Karpas-422 (cell line): Measurements from ENCODE around the gene C1orf115. TPM values are rescaled to one million over a fixed set of nuclear protein-coding genes. Genes with fewer than 3 reads are reported as not detected.
"Not testable (repeated sequence)": the region's sequence is repeated elsewhere in the genome, so short reads cannot be mapped to it uniquely, and the experiment has no call there.

Experiments
- DNase-seq: peaks from one replicate; pipeline ENCODE4 v3.0.0-alpha.2; 2015
- H2AFZ ChIP-seq: fragments of 200-600 bp; sonication (generic); 2 replicates; pipeline ENCODE4 v1.6.1; 2014; ENCODE audit warnings: antibody characterized with exemption, low read length, mixed read lengths
- H3K27ac ChIP-seq: fragments of 200-600 bp; sonication (generic); 2 replicates; pipeline ENCODE4 v1.5.1; 2014; ENCODE audit warnings: mild to moderate bottlenecking, low read length, moderate library complexity
- H3K27me3 ChIP-seq: fragments of 200-600 bp; sonication (generic); 2 replicates; pipeline ENCODE4 v1.6.1; 2014; ENCODE audit warnings: low read length, mixed read lengths
- H3K36me3 ChIP-seq: fragments of 200-600 bp; sonication (generic); 2 replicates; pipeline ENCODE4 v1.6.1; 2014; ENCODE audit warnings: low read length, mixed read lengths; ENCODE audit not compliant: insufficient read depth
- H3K4me1 ChIP-seq: fragments of 200-600 bp; sonication (generic); 2 replicates; pipeline ENCODE4 v1.6.1; 2014; ENCODE audit warnings: mild to moderate bottlenecking, low read length, mixed read lengths
- H3K4me2 ChIP-seq: fragments of 200-600 bp; sonication (generic); 2 replicates; pipeline ENCODE4 v1.6.1; 2014; ENCODE audit warnings: low read length, low read depth, mild to moderate bottlenecking; ENCODE audit not compliant: poor library complexity, severe bottlenecking
- H3K4me3 ChIP-seq: fragments of 200-600 bp; sonication (generic); 2 replicates; pipeline ENCODE4 v1.5.1; 2014; ENCODE audit warnings: mild to moderate bottlenecking, antibody characterized with exemption, low read length, mixed read lengths
- H3K79me2 ChIP-seq: fragments of 200-600 bp; sonication (generic); 2 replicates; pipeline ENCODE4 v1.6.1; 2014; ENCODE audit warnings: mild to moderate bottlenecking, low read length, mixed read lengths
- H3K9ac ChIP-seq: fragments of 200-600 bp; sonication (generic); 2 replicates; pipeline ENCODE4 v1.6.0; 2014; ENCODE audit warnings: low read length
- H3K9me2 ChIP-seq: fragments of 200-600 bp; sonication (generic), shearing (Covaris generic); replicated peaks from 2 replicates; pipeline ENCODE4 v1.6.0; 2014; ENCODE audit warnings: mild to moderate bottlenecking, low read length, moderate library complexity; ENCODE audit not compliant: insufficient read depth
- H3K9me3 ChIP-seq: fragments of 300-700, 200-600 bp; sonication (generic); 2 replicates; pipeline ENCODE4 v1.6.1; 2014; ENCODE audit warnings: low read length, mixed read lengths
- H4K20me1 ChIP-seq: fragments of 200-600 bp; sonication (generic); 2 replicates; pipeline ENCODE4 v1.6.1; 2014; ENCODE audit warnings: mild to moderate bottlenecking, antibody characterized with exemption, low read length, low read depth; ENCODE audit not compliant: insufficient read depth
- total RNA-seq: library from RNA; depleted of rRNA; stranded (reverse); fragments of >200 nt; shearing (Covaris generic); gene quantifications from 2 replicates; pipeline ENCODE4 v1.2.3, GENCODE V29; 2014; ENCODE audit warnings: low replicate concordance

C1orf115 gene
- total RNA-seq, 1 experiment from 2014 or later = not detected

DNA sequence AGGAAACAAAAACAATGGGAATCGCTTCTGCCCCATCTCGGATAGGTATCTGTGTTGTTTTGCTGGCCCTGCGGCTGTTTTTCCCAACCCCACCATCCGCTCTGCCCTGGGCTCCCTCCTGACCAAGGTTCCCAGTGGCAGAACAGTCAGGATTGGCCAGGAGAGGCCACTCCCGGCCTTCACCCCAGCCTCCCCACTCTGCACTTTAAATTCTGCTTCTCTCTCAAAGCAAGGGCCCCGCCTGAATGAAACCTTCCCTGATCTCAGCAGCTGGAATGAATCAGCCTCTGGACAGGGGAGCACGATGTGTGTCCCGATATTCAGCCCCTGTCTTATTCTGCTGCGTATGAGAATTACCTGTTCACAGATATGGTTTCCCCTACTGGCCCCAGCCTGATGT, 16.3 kb downstream of the C1orf115 start:
- Histone ChIP-seq H3K9me2 (no peaks in the 10 kb centered on the region), H3K9me3 (no peaks in the 10 kb centered on the region), H3K9ac (peak overlapping the region; percentile 61), H3K27me3 (no peaks in the 10 kb centered on the region), H3K79me2 (no peaks in the 10 kb centered on the region), H4K20me1 (no peaks in the 10 kb centered on the region), H3K4me2 (peak overlapping the region; percentile 50), H3K4me3 (peak overlapping the region; percentile 26; the same call in 1 of the 2 replicates), H3K36me3 (no peaks in the 10 kb centered on the region), H3K27ac (peak overlapping the region; percentile 96), H3K4me1 (peaks cover 97% of the 10 kb centered on the region), H2AFZ (0 out of 2 replicates have a peak overlapping the region, but pooled peaks have one; percentile 14)
- DNase-seq = no peak

DNA sequence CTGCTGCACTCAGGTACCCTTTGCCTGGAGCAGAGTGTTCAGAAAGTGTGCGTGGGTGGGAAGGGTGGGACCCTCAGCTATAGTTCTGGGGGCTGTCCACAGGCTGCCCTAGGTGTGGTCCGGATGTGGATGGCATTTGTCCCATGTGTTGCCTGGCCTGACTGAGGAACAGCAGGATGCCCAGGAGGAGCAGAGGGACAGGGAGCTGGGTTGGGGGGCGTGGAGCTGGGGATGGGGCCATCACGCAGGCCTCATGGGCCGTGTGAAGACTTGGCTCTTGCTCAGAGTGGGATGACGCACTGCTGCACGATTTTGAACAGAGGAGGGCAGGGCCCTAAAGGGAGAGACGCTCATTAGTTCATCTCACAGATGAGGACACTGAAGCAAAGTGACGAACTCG, 17.0 kb downstream of the C1orf115 start:
- Histone ChIP-seq H3K4me2 (peak overlapping the region; percentile 50), H3K27ac (peak overlapping the region; percentile 96), H4K20me1 (no peaks in the 10 kb centered on the region), H3K9me2 (no peaks in the 10 kb centered on the region), H3K79me2 (no peaks in the 10 kb centered on the region), H3K36me3 (no peaks in the 10 kb centered on the region), H3K9me3 (no peaks in the 10 kb centered on the region), H3K9ac (peak overlapping the region; percentile 61), H3K4me1 (peaks cover 97% of the 10 kb centered on the region), H2AFZ (no peak overlapping the region), H3K27me3 (no peaks in the 10 kb centered on the region), H3K4me3 (peak overlapping the region; percentile 36; the same call in 1 of the 2 replicates)
- DNase-seq = no peak

DNA sequence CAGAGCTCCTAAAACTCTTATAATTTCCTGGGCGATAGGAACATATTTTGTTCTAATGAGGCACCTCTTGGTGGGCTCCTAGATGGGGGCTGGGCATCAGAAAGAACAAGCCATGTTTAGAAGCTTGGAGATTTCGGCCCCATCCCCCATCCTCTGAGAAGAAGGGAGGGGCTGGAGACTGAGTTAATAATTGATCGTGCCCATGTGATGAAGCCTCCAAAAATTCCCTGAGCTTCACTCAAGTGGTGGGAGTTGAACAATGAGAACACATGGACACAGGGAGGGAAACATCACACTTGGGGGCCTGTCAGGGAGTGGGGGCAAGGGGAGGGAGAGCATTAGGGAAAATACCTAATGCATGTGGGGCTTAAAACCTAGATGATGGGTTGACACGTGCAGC, 18.1 kb downstream of the C1orf115 start:
- Histone ChIP-seq H3K36me3 (no peaks in the 10 kb centered on the region), H3K4me2 (peak overlapping the region; percentile 71), H3K27ac (peak overlapping the region; percentile 96), H3K4me1 (peaks cover 97% of the 10 kb centered on the region), H3K9me3 (no peaks in the 10 kb centered on the region), H3K79me2 (no peaks in the 10 kb centered on the region), H4K20me1 (no peaks in the 10 kb centered on the region), H2AFZ (no peak overlapping the region), H3K4me3 (no peak overlapping the region), H3K27me3 (no peaks in the 10 kb centered on the region), H3K9ac (peak overlapping the region; percentile 61; the same call in 1 of the 2 replicates), H3K9me2 (no peaks in the 10 kb centered on the region)
- no peak for DNase-seq

DNA sequence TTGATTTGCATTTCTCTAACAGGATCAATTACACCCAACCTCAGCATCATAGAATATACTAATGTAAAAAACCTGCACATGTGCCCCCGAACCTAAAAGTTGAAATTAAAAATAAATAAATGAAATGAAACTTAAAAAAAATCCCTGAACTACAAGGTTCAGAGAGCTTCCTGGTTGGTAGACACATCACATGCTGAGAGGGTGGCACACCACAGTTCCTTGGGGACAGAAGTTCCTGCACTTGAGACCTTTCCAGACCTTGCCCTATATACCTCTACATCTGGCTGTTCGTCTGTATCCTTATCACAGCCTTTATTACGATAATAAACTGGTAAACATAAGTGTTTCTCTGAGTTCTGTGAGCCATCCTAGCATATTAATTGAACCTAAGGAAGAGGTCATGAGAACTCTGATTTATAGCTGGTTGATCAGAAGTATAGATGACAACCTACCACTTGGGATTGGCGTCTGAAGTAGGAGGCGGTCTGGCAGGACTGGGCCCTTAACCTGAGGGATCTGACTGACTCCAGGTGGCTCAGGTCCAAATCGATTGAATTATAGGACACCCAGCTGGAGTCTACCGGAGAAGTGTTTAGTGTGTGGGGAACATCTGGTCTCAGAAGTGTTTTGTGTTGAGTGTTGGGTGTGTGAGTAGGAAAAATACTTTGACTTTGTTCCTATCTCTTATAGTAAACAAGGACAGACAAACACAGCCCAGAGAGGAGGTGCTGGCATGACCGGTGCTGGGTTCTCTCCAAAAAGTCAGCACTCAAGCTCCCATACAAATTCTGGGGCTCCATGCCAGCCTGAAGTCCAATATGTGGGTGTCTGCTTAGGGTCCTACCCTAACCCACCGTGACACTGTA, 19.0 kb downstream of the C1orf115 start:
- peak; percentile 87 for DNase-seq
- peak overlapping the region; percentile 10; the same call in 1 of the 2 replicates for H3K4me3 ChIP-seq
- peak overlapping the region; percentile 24 for H2AFZ ChIP-seq

DNA sequence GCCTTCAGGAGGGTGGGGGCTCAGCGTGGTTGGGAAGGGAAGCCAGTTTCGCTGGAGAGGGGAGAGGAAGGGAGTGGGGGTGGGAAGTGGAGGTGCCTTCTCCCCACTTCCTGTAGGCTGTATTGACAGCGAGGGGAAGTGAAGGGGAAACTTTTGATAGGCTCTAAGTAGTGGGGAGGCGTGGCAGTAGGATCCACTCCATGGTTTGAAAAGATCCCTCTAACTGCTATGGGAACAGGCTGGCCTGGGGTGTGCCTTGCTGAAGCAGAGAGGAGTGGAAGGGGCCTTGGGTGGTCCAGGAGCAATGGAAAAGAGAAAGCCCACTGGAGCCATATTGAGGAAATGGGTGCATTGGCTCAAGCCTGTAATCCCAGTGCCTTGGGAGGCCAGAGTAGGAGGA, 20.2 kb downstream of the C1orf115 start:
- Histone ChIP-seq H3K27me3 (no peaks in the 10 kb centered on the region), H3K4me2 (peak overlapping the region; percentile 71), H3K9ac (peak overlapping the region; percentile 71), H3K36me3 (no peaks in the 10 kb centered on the region), H2AFZ (no peak overlapping the region), H3K4me3 (no peak overlapping the region), H3K27ac (peak overlapping the region; percentile 96), H3K9me2 (no peaks in the 10 kb centered on the region), H4K20me1 (no peaks in the 10 kb centered on the region), H3K4me1 (peaks cover 84% of the 10 kb centered on the region), H3K9me3 (no peaks in the 10 kb centered on the region), H3K79me2 (no peaks in the 10 kb centered on the region)
- DNase-seq = peak; percentile 64

More for the DNA sequence above, 19.0 kb downstream of the C1orf115 start:
- H3K79me2 ChIP-seq = no peaks in the 10 kb centered on the region
- H3K9me2 ChIP-seq = no peaks in the 10 kb centered on the region
- H3K27me3 ChIP-seq = no peaks in the 10 kb centered on the region
- H3K27ac ChIP-seq = peak overlapping the region; percentile 96
- H3K4me1 ChIP-seq = peaks cover 93% of the 10 kb centered on the region
- no peaks in the 10 kb centered on the region for H4K20me1 ChIP-seq
- H3K36me3 ChIP-seq = no peaks in the 10 kb centered on the region
- H3K4me2 ChIP-seq = peak overlapping the region; percentile 71
- no peaks in the 10 kb centered on the region for H3K9me3 ChIP-seq
- peak overlapping the region; percentile 71 for H3K9ac ChIP-seq

DNA sequence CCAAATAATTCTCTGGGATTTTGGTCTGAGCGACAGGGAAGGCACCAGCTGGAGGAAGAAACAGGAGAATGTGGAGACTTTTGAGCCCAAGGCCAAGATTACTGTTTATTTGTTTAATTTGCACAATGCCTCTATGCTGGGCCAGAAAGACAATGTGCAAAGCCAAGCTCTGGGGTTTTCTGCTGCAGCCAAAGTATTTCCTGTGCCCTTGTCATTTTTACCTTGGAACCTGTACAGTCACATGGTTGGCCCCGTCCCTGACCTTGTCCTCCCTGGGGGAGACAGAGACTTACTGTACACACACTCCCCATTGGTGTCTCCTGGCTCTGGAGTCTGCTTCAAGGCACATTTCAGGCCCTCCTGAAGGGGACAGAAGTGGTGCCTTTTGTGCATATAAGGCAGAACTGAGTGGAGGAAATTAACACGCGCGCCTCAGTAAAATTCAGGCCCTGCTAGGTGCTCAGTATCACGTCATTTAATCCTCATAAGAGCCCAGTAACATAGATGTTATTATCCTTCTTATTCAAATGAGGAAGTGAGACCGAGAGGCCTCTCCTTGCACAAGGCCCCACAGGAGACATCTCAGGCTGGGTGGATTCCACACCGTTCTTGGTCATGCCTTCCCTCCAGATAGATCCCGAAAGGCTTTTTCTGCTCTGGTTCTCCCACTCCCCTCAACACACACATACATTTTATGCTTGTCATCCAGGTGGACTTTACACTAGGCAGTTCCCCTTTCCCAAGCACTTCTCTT, 21.1 kb downstream of the C1orf115 start:
- Histone ChIP-seq H3K9ac (peak overlapping the region; percentile 71), H4K20me1 (no peaks in the 10 kb centered on the region), H3K79me2 (no peaks in the 10 kb centered on the region), H3K4me3 (peak overlapping the region; percentile 36; the same call in 1 of the 2 replicates), H3K9me2 (no peaks in the 10 kb centered on the region), H3K4me2 (peak overlapping the region; percentile 71), H2AFZ (no peak overlapping the region), H3K4me1 (peaks cover 75% of the 10 kb centered on the region), H3K27ac (peak overlapping the region; percentile 96), H3K9me3 (no peaks in the 10 kb centered on the region), H3K27me3 (no peaks in the 10 kb centered on the region), H3K36me3 (no peaks in the 10 kb centered on the region)
- peak; percentile 87 for DNase-seq

DNA sequence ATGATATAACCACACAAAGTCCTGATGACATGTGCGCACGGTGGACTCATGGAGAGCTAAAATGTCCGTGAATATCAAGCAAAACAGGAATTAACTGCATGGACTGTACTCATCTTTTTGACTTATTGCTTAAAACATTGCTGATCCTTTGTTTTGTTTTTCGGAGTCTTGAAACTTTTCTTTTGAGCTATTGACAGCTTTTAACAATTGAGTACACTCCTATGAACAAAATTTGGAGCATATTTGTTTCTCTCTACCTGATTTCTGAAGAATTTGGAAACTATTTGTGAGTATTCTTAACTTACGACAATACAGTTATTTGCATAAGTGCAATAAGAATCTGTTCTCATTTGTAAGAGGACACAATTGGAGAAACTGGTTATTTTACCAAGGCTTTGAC, 25.8 kb downstream of the C1orf115 start:
- H3K4me1 ChIP-seq = peaks cover 41% of the 10 kb centered on the region
- not testable (repeated sequence) for H3K36me3 ChIP-seq, H2AFZ ChIP-seq, H3K9me2 ChIP-seq, H3K9ac ChIP-seq, H3K27ac ChIP-seq, H3K9me3 ChIP-seq, H3K4me3 ChIP-seq, DNase-seq, H3K27me3 ChIP-seq, H4K20me1 ChIP-seq, H3K79me2 ChIP-seq, H3K4me2 ChIP-seq
